Stimulated activated CD4-positive, alpha-beta T cell treated with anti-CD3 and anti-CD28 coated beads, Interleukin-4, amount 100 ng/mL, for 4 hours (primary cell): ENCODE data around the gene NKIRAS1.
"Not testable (repeated sequence)": the region's sequence is repeated elsewhere in the genome, so short reads cannot be mapped to it uniquely, and the experiment has no call there.

Source experiments
- DNase-seq, 2 experiments: peaks; one replicate each; pipeline ENCODE4 v3.0.0-alpha.2; 2020

Gene NKIRAS1

GRCh38 chr3:23895181-23895580, 21.6 kb downstream of the NKIRAS1 start:
- no peak for DNase-seq

- no peak for DNase-seq
Measured at GRCh38 chr3:23894254-23895061, 22.3 kb downstream of the NKIRAS1 start.

- no peak for DNase-seq
Measured at GRCh38 chr3:23889950-23890349, 26.8 kb downstream of the NKIRAS1 start.

- no peak for DNase-seq
Measured at GRCh38 chr3:23889386-23889785, 27.4 kb downstream of the NKIRAS1 start.

GRCh38 chr3:23888617-23889228, 28.1 kb downstream of the NKIRAS1 start:
- DNase-seq = no peak

GRCh38 chr3:23886311-23886710, 30.5 kb downstream of the NKIRAS1 start:
- DNase-seq = no peak

- DNase-seq = no peak
Measured at GRCh38 chr3:23885210-23885609, 31.6 kb downstream of the NKIRAS1 start.

- no peak for DNase-seq
Measured at GRCh38 chr3:23884481-23884880, 32.3 kb downstream of the NKIRAS1 start.

- DNase-seq = no peak
Measured at GRCh38 chr3:23882487-23882918, 34.3 kb downstream of the NKIRAS1 start.

- not testable (repeated sequence) for DNase-seq
Measured at GRCh38 chr3:23881993-23882392, 34.8 kb downstream of the NKIRAS1 start.

GRCh38 chr3:23880703-23881339, 36.0 kb downstream of the NKIRAS1 start:
- no peak for DNase-seq

- no peak for DNase-seq
Measured at GRCh38 chr3:23879485-23879884, 37.3 kb downstream of the NKIRAS1 start.

- no peak for DNase-seq
Measured at GRCh38 chr3:23877329-23877980, 39.3 kb downstream of the NKIRAS1 start.

- DNase-seq = no peak
Measured at GRCh38 chr3:23876923-23877322, 39.9 kb downstream of the NKIRAS1 start.

- no peak for DNase-seq
Measured at GRCh38 chr3:23875113-23875725, 41.6 kb downstream of the NKIRAS1 start.

GRCh38 chr3:23874359-23875112, 42.3 kb downstream of the NKIRAS1 start:
- no peak for DNase-seq

GRCh38 chr3:23873941-23874340, 42.8 kb downstream of the NKIRAS1 start:
- no peak for DNase-seq

- DNase-seq = no peak
Measured at GRCh38 chr3:23872330-23872729, 44.5 kb downstream of the NKIRAS1 start.

- DNase-seq = not testable (repeated sequence)
Measured at GRCh38 chr3:23871361-23871760, 45.4 kb downstream of the NKIRAS1 start.

- not testable (repeated sequence) for DNase-seq
Measured at GRCh38 chr3:23870663-23871043, 46.1 kb downstream of the NKIRAS1 start.

- no peak for DNase-seq
Measured at GRCh38 chr3:23869977-23870662, 46.7 kb downstream of the NKIRAS1 start.

- no peak for DNase-seq
Measured at GRCh38 chr3:23867838-23868237, 49.0 kb downstream of the NKIRAS1 start.
